B cell (primary cell): Measurements from ENCODE around the gene ERC1. TPM values are rescaled to one million over a fixed set of nuclear protein-coding genes. Genes with fewer than 3 reads are reported as not detected.

Experiments
- ATAC-seq: fragments of 200-7000 bp; cut with Tn5 transposase; one replicate; pipeline ENCODE4 v1.10.0; 2021; ENCODE audit warnings: low read depth, mild to moderate bottlenecking, moderate number of reproducible peaks, moderate library complexity
- CTCF ChIA-PET: fragments of 350-600 bp; sonication (Branson Sonifier 250); formaldehyde crosslinking; loops from one replicate; lab custom pipeline; 2021; ENCODE audit warnings: antibody characterized with exemption, inconsistent platforms; lab: Charles Lee
- POLR2A ChIA-PET: fragments of 350-600 bp; sonication (Branson Sonifier 250); formaldehyde crosslinking; loops from one replicate; lab custom pipeline; 2021; ENCODE audit warnings: antibody characterized with exemption; lab: Charles Lee
- DNase-seq: peaks from one replicate; pipeline ENCODE4 v3.0.0; 2013
- H2AFZ ChIP-seq: 2 replicates; pipeline ENCODE4 v1.6.1; 2012; ENCODE audit warnings: mild to moderate bottlenecking, low read depth, low read length; ENCODE audit not compliant: insufficient read depth, poor library complexity, severe bottlenecking
- H3K27ac ChIP-seq, 2 donors: 1 replicate in 1 of 2; 2 replicates in 1 of 2; pipeline ENCODE4 v1.5.1; 2012 to 2013; ENCODE audit warnings: low read length in 2 of 2, mild to moderate bottlenecking in 2 of 2, moderate library complexity in 1 of 2
- H3K27me3 ChIP-seq, 4 experiments: fragments of 200-600 bp in 1 of 4; sonication (generic) in 1 of 4; replicated peaks in 1 of 4; 1 replicate in 2 of 4; 2 replicates in 2 of 4; pipeline versions ENCODE4 v1.6.1 to v1.7.0; 2013 to 2016; ENCODE audit warnings: low read length in 3 of 4, mild to moderate bottlenecking in 2 of 4, mixed read lengths in 1 of 4, moderate library complexity in 1 of 4; ENCODE audit not compliant: insufficient read depth in 4 of 4, control insufficient read depth in 3 of 4; ENCODE audit errors: control extremely low read depth in 1 of 4
- H3K36me3 ChIP-seq, 2 experiments: replicated peaks in 1 of 2; 1 replicate in 1 of 2; 2 replicates in 1 of 2; pipeline versions ENCODE4 v1.6.1 to v1.7.1; 2013; ENCODE audit warnings: low read length in 1 of 2; ENCODE audit not compliant: insufficient read depth in 2 of 2, control insufficient read depth in 1 of 2; ENCODE audit errors: control extremely low read depth in 1 of 2, extremely low read depth in 1 of 2
- H3K4me1 ChIP-seq, 2 donors: fragments of 200-600 bp in 1 of 2; sonication (generic) in 1 of 2; 1 replicate in 1 of 2; 2 replicates in 1 of 2; pipeline versions ENCODE4 v1.5.1 to v1.6.1; 2013 to 2017; ENCODE audit warnings: low read length in 2 of 2; ENCODE audit not compliant: control insufficient read depth in 2 of 2, insufficient read depth in 2 of 2
- H3K4me2 ChIP-seq: replicated peaks from 2 replicates; pipeline ENCODE3; 2012; ENCODE audit warnings: mild to moderate bottlenecking, low read depth, low read length; ENCODE audit not compliant: poor library complexity, severe bottlenecking
- H3K4me3 ChIP-seq, 5 experiments: fragments of 200-600 bp in 1 of 5; sonication (generic) in 1 of 5; 1 replicate in 3 of 5; 2 replicates in 2 of 5; pipeline versions ENCODE4 v1.5.1 to v1.7.0; 2011 to 2016; ENCODE audit warnings: low read length in 4 of 5, mild to moderate bottlenecking in 4 of 5, low read depth in 2 of 5, control low read depth in 1 of 5, moderate library complexity in 1 of 5; ENCODE audit not compliant: insufficient read depth in 1 of 5; ENCODE audit errors: control extremely low read depth in 1 of 5, extremely low read depth in 1 of 5
- H3K79me2 ChIP-seq: fragments of 200-600 bp; sonication (generic); one replicate; pipeline ENCODE4 v1.6.0; 2016; ENCODE audit warnings: low read length; ENCODE audit not compliant: control insufficient read depth, insufficient read depth
- H3K9ac ChIP-seq: fragments of 200-600 bp; sonication (generic); 2 replicates; pipeline ENCODE4 v1.6.1; 2017; ENCODE audit warnings: mild to moderate bottlenecking, low read length, moderate library complexity
- H3K9me3 ChIP-seq, 3 donors: one replicate each; pipeline versions ENCODE4 v1.6.1 to v1.7.1; 2013; ENCODE audit warnings: low read length in 2 of 3; ENCODE audit not compliant: control insufficient read depth in 2 of 3, insufficient read depth in 1 of 3; ENCODE audit errors: control extremely low read depth in 1 of 3
- H4K20me1 ChIP-seq: 2 replicates; pipeline ENCODE4 v1.6.0; 2012; ENCODE audit warnings: mild to moderate bottlenecking, low read length; ENCODE audit not compliant: insufficient read depth, control insufficient read depth, poor library complexity, severe bottlenecking
- H3K27ac Mint-ChIP-seq: one replicate; pipeline ENCODE4 v1.8.0; 2021; ENCODE audit warnings: mixed read lengths
- H3K27me3 Mint-ChIP-seq: one replicate; pipeline ENCODE4 v1.8.0; 2021; ENCODE audit warnings: mixed read lengths
- H3K4me1 Mint-ChIP-seq: one replicate; pipeline ENCODE4 v1.8.0; 2021; ENCODE audit warnings: mixed read lengths
- H3K4me3 Mint-ChIP-seq: one replicate; pipeline ENCODE4 v1.8.0; 2021; ENCODE audit warnings: mixed read lengths
- H3K9me3 Mint-ChIP-seq: one replicate; pipeline ENCODE4 v1.8.0; 2022; ENCODE audit warnings: mixed read lengths; ENCODE audit not compliant: insufficient read depth
- EZH2 ChIP-seq: IDR thresholded peaks from 2 replicates; pipeline ENCODE4 v1.6.1; 2012; ENCODE audit warnings: borderline replicate concordance, low read depth, mild to moderate bottlenecking, moderate library complexity, low read length; ENCODE audit not compliant: insufficient read depth, poor library complexity, severe bottlenecking
- WGBS: methylation state at CpG from one replicate; pipeline ENCODE4 v1.1.5; 2013; ENCODE audit warnings: missing lambda C conversion rate; ENCODE audit not compliant: insufficient coverage; 5-methylcytosine and 5-hydroxymethylcytosine counted together
- intact Hi-C: fragments of 100-400 bp; cut with micrococcal nuclease; formaldehyde crosslinking; loops from one replicate; pipeline ENCODE4 v1.10.0; 2022
- polyA plus RNA-seq: library from polyadenylated mRNA; depleted of rRNA; stranded (reverse); fragments of >200 nt; gene quantifications from 2 replicates; pipeline ENCODE4 v1.2.3, GENCODE V29; 2012
- total RNA-seq, 2 donors: library from RNA; stranded (reverse); fragments of 120-200 nt in 1 of 2; gene quantifications; 1 replicate in 1 of 2; 2 replicates in 1 of 2; pipeline versions ENCODE4 v1.2.3 to v1.2.4, GENCODE V29; 2013 to 2022
- TF ChIP-seq, protein P1 (sequence below): fragments of 200-600 bp; IDR thresholded peaks from one replicate; pipeline ENCODE4 v1.8.0; 2022; ENCODE audit warnings: antibody characterized with exemption, mild to moderate bottlenecking

The ERC1 gene
- total and polyA plus RNA-seq, 2 donors (not counting 1 experiment from before 2014, with no cell fraction given) = 4.0 to 77.6 TPM

GRCh38 chr12:969821-970220 is 21.2 kb upstream of the ERC1 start:
- Mint-ChIP-seq H3K9me3 (no peaks in the 10 kb centered on the region), H3K27me3 (no peaks in the 10 kb centered on the region), H3K27ac (no peak overlapping the region), H3K4me1 (no peaks in the 10 kb centered on the region), H3K4me3 (no peak overlapping the region)
- no CpG with 5 or more reads among the region's 8 CpGs for WGBS
- Histone ChIP-seq H3K9ac (no peak overlapping the region), H3K36me3 (no peaks in the 10 kb centered on the region), H4K20me1 (no peaks in the 10 kb centered on the region), H3K79me2 (no peaks in the 10 kb centered on the region), H3K4me1 (no peaks in the 10 kb centered on the region), H3K4me2 (no peak overlapping the region), H3K27me3 (no peaks in the 10 kb centered on the region), H2AFZ (no peak overlapping the region), H3K27ac (no peak overlapping the region), H3K9me3 (no peaks in the 10 kb centered on the region), H3K4me3 (no peak overlapping the region)
- ChIA-PET CTCF (no interaction called here), POLR2A (no interaction called here)
- DNase-seq (no peak), ATAC-seq (no peak)
- TF ChIP-seq, protein P1, sequence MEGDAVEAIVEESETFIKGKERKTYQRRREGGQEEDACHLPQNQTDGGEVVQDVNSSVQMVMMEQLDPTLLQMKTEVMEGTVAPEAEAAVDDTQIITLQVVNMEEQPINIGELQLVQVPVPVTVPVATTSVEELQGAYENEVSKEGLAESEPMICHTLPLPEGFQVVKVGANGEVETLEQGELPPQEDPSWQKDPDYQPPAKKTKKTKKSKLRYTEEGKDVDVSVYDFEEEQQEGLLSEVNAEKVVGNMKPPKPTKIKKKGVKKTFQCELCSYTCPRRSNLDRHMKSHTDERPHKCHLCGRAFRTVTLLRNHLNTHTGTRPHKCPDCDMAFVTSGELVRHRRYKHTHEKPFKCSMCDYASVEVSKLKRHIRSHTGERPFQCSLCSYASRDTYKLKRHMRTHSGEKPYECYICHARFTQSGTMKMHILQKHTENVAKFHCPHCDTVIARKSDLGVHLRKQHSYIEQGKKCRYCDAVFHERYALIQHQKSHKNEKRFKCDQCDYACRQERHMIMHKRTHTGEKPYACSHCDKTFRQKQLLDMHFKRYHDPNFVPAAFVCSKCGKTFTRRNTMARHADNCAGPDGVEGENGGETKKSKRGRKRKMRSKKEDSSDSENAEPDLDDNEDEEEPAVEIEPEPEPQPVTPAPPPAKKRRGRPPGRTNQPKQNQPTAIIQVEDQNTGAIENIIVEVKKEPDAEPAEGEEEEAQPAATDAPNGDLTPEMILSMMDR = no peak
- no peak for TF ChIP-seq EZH2
- intact Hi-C loops = no loop called here

GRCh38 chr12:971991-972390 is 19.0 kb upstream of the ERC1 start:
- 100% methylated on average over 1 of the region's 4 CpGs for WGBS
- Histone ChIP-seq H2AFZ (no peak overlapping the region), H3K27ac (no peak overlapping the region), H3K79me2 (no peaks in the 10 kb centered on the region), H4K20me1 (no peaks in the 10 kb centered on the region), H3K27me3 (no peaks in the 10 kb centered on the region), H3K9ac (no peak overlapping the region), H3K4me3 (no peak overlapping the region), H3K9me3 (no peaks in the 10 kb centered on the region), H3K4me1 (no peaks in the 10 kb centered on the region), H3K4me2 (no peak overlapping the region), H3K36me3 (no peaks in the 10 kb centered on the region)
- H3K27ac Mint-ChIP-seq = no peak overlapping the region
- H3K27me3 Mint-ChIP-seq = no peaks in the 10 kb centered on the region
- H3K4me3 Mint-ChIP-seq = no peak overlapping the region
- DNase-seq (no peak), ATAC-seq (no peak)
- TF ChIP-seq, protein P1 = no peak
- TF ChIP-seq EZH2 = no peak
- ChIA-PET CTCF (no interaction called here), POLR2A (no interaction called here)
- no peaks in the 10 kb centered on the region for H3K4me1 Mint-ChIP-seq
- intact Hi-C loops = no loop called here
- H3K9me3 Mint-ChIP-seq = no peaks in the 10 kb centered on the region
